SK-N-SH (cell line): ENCODE results near the gene CENATAC.

Experiments
- MEF2A ChIP-seq: IDR thresholded peaks from 2 replicates; pipeline ENCODE4 v1.4.0; 2012; ENCODE audit warnings: low read depth, borderline replicate concordance
- POLR2AphosphoS5 ChIP-seq: IDR thresholded peaks from 2 replicates; pipeline ENCODE4 v1.6.1; 2012; ENCODE audit warnings: low read depth, low read length
- RAD21 ChIP-seq: IDR thresholded peaks from 2 replicates; pipeline ENCODE4 v1.6.1; 2012; ENCODE audit warnings: mild to moderate bottlenecking, low read length
- RXRA ChIP-seq: IDR thresholded peaks from 2 replicates; pipeline ENCODE4 v1.4.0; 2012; ENCODE audit warnings: low read depth, mild to moderate bottlenecking, borderline replicate concordance
- TAF1 ChIP-seq: IDR thresholded peaks from 2 replicates; pipeline ENCODE4 v1.6.1; 2012; ENCODE audit warnings: low read depth, mild to moderate bottlenecking, low read length, moderate library complexity, borderline replicate concordance
- TF ChIP-seq, protein P1 (sequence below): IDR thresholded peaks from 2 replicates; pipeline ENCODE4 v1.4.0; 2012; ENCODE audit warnings: low read depth
- TF ChIP-seq, protein P2 (sequence below): fragments of 200-600 bp; sonication (generic); IDR thresholded peaks from 2 replicates; pipeline ENCODE4 v1.6.1; 2017; ENCODE audit warnings: antibody characterized with exemption, mild to moderate bottlenecking, moderate library complexity
- TF ChIP-seq, protein P3 (sequence below): IDR thresholded peaks from 2 replicates; pipeline ENCODE4 v1.4.0; 2012; ENCODE audit warnings: low read depth, borderline replicate concordance

- TF ChIP-seq TAF1 (no peak), RAD21 (no peak), RXRA (no peak), POLR2AphosphoS5 (no peak), MEF2A (no peak)
- TF ChIP-seq, protein P1, sequence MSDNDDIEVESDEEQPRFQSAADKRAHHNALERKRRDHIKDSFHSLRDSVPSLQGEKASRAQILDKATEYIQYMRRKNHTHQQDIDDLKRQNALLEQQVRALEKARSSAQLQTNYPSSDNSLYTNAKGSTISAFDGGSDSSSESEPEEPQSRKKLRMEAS, result no peak
- TF ChIP-seq, protein P2, sequence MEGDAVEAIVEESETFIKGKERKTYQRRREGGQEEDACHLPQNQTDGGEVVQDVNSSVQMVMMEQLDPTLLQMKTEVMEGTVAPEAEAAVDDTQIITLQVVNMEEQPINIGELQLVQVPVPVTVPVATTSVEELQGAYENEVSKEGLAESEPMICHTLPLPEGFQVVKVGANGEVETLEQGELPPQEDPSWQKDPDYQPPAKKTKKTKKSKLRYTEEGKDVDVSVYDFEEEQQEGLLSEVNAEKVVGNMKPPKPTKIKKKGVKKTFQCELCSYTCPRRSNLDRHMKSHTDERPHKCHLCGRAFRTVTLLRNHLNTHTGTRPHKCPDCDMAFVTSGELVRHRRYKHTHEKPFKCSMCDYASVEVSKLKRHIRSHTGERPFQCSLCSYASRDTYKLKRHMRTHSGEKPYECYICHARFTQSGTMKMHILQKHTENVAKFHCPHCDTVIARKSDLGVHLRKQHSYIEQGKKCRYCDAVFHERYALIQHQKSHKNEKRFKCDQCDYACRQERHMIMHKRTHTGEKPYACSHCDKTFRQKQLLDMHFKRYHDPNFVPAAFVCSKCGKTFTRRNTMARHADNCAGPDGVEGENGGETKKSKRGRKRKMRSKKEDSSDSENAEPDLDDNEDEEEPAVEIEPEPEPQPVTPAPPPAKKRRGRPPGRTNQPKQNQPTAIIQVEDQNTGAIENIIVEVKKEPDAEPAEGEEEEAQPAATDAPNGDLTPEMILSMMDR, result no peak
- TF ChIP-seq, protein P3, sequence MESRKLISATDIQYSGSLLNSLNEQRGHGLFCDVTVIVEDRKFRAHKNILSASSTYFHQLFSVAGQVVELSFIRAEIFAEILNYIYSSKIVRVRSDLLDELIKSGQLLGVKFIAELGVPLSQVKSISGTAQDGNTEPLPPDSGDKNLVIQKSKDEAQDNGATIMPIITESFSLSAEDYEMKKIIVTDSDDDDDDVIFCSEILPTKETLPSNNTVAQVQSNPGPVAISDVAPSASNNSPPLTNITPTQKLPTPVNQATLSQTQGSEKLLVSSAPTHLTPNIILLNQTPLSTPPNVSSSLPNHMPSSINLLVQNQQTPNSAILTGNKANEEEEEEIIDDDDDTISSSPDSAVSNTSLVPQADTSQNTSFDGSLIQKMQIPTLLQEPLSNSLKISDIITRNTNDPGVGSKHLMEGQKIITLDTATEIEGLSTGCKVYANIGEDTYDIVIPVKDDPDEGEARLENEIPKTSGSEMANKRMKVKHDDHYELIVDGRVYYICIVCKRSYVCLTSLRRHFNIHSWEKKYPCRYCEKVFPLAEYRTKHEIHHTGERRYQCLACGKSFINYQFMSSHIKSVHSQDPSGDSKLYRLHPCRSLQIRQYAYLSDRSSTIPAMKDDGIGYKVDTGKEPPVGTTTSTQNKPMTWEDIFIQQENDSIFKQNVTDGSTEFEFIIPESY, result no peak
Observed at GRCh38 chr11:119047205-119047604, 49.3 kb downstream of the CENATAC start.
